GM19468 (cell line): Measurements from ENCODE around the gene ELP5.

Experiments
- ATAC-seq: cut with Tn5 transposase; IDR thresholded peaks from one replicate; pipeline ENCODE4 v1.9.1; 2021; ENCODE audit warnings: mild to moderate bottlenecking, moderate library complexity, moderate number of reproducible peaks; ENCODE audit not compliant: unreplicated experiment; ENCODE audit errors: extremely low read depth

The ELP5 gene

DNA sequence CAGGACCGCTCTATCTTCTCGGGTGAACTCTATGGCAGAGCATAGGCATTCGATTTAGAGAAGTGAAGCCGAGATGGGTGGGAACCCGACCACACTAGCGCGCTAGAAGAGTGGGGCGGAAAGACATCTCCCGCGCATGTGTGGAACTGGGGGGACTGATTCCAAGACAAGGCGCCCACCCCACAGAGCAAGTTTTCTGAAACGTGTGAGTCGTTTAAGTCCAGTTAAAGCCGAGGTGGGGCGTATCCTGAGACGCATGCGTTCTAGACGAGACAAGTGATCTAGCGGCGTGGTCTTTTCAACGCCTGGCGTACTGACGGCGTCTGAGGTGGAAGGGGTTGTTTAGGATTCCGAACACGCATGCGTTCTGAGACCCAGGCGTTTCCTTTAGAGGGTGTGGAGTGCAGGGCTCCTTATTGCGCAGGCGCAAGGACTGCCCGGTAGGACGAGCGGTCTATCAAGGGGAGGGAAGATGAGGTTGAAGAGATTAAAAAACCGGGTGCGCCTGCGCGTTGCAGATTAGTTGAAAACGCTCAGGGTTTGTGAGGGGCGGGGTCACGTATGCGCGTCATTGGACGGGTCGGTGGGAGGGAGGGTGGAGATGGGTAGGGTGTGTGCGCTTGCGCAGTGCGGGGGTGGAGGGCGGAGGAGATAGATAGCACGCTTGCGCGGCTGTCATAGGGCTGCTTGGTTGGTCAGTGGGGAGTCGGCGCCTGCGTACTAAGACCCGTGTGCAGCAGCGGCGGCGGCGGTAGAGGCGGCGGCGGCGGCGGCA is 55.1 kb downstream of the ELP5 start, which contains the start of gene EIF5A:
Gene EIF5A (plus strand): TSS at position 718 of the 775 bp plus-strand sequence. CDS start 2,008 bp downstream, outside the sequence.
- peak; percentile 54 for ATAC-seq

- no peak for ATAC-seq
These were observed 55.9 kb downstream of the ELP5 start for GRCh38 chr17:7307686-7308624.

GRCh38 chr17:7308625-7309433 is 56.8 kb downstream of the ELP5 start:
- ATAC-seq = no peak
